ENCODE measurements around the gene ILKAP. TPM values are rescaled to one million over a fixed set of nuclear protein-coding genes. Genes with fewer than 3 reads are reported as not detected.

ILKAP gene
- total and polyA plus RNA-seq, 3 experiments from 2014 or later = 39.7 to 66.2 (median 61.9) TPM

DNA sequence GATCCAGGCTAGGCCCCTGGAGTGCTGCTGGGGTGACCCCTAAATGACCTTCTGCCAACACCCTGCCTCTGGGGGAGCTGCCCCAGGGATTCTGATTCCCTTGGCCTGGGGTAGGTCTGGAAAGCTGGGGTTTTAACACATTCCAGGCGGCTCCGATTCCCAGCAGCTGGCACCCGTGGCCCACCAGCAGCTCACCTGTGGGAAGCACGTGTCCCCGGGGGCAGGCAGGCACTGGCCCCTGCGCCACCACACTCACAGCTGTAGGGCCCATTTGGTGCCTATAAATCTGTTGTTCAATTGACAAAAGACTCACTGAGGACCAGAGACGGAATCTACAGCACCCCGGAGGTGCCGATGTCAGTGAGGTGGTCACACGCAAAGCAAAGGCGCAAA is 69.1 kb downstream of the ILKAP start:
- H3K4me1 ChIP-seq (ENCODE audit: insufficient read depth, low read length) = no peaks in the 10 kb centered on the region
- Mint-ChIP-seq H3K4me3 (no peak overlapping the region), H3K36me3 (no peaks in the 10 kb centered on the region), H3K4me1 (no peaks in the 10 kb centered on the region), H3K9me3 (no peaks in the 10 kb centered on the region), H3K27ac (no peak overlapping the region), H3K27me3 (peaks cover 0 to 3% of the 10 kb centered on the region in 2 donors)
- ChIA-PET CTCF (no interaction called here), POLR2A (no interaction called here)
- DNase-seq = peak in 1 of 5 donors; percentile 25
- no peak overlapping the region for H3K4me3 ChIP-seq (ENCODE audit: low read length)
- H3K9me3 ChIP-seq (ENCODE audit: low read length) = no peaks in the 10 kb centered on the region
- no peaks in the 10 kb centered on the region for H3K36me3 ChIP-seq (ENCODE audit: insufficient read depth, low read length)
- H3K27ac ChIP-seq (ENCODE audit: low read depth, low read length) = no peak overlapping the region
- H3K27me3 ChIP-seq (ENCODE audit: insufficient read depth, low read length, poor library complexity, severe bottlenecking) = no peaks in the 10 kb centered on the region

DNA sequence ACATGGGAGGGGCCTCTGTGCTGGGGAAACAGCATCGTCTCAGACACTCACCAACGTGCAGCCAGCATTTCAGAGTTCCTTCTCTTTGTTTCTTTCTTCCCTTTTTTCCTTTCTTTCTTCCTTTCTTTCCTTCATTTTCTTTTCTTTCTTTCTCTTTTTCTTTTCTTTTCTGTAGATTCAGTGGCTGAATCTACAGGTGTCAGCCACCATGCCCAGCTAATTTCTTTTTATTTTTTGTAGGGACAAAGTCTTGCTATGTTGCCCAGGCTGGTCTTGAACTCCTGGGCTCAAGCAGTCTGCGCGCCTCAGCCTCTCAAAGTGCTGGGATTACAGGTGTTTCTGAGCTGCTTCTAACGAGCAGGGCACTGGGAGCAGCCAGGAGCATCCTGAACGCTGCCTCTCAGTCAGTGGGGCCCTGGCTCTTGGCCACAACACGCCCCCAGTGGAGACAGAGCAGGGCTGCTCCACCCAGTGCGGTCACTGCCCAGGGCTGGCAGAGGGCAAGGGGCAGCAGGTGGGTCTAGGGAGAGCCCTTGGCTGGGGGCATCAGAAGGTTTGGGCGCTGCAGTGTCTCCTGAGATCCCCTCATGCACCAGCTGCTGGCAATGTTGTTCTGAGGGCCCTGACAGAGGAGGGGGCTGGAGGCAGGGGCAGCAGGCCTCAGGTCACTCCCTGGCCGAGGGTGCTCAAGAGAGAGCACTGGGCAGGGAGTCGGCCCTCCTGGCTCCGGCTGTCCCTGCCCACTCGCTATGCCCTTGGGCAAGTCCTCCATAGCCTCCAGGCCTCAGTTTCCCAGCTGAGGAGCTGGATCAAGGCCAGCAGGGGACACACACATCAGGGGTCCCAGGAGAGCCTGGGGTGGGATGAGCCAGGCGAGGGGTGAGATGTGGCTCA is 69.7 kb downstream of the ILKAP start:
- no peaks in the 10 kb centered on the region for H3K36me3 ChIP-seq (ENCODE audit: insufficient read depth, low read length)
- POLR2A ChIA-PET = no interaction called here

DNA sequence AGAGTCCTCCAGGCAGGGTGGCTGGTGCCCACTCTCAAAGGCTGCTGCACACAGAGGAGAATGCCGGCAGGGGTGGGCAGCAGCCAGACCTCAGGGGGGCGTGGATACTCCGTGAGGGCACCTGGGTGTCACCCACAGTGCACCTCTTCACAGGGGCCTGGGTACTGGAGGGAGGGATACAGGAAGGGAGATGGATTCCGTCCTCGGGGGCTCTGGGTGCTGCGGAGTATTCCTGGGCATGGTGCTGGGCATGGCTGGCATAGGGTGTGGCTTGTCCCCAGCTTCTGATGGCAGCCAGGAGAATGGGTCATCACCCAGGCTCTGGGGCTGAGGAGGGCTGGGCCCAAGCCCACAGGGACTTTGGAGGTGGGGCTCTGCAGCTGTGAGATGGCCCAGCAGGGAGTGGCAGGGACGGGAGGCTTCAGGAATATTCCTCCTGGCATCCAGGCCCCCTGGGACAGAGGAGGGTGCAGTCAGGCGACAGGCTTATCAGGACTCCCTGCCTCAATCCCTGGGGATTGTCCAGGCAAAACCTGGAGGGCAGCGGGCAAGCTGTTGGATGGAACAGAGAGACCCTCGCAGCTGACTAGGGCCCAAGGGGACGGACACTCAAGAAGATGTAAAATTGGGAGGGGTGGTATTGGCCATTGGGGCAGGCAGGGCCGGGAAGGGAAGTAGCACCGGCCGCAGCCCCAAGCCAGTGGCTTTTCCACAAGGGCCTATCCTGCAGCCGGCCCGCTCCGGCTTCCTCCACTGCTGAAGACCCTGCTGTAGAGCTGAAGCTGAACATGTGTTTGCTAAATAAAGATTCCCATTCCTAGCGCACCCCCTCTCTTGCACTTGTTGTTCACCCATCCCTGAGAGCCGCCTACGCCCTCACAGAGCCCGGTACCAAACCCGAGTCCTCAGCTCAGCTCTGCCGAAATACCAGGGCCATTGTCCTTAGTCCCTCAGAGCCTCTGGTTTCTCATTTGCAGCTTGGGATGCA is 70.7 kb downstream of the ILKAP start:
- CTCF ChIA-PET = no interaction called here
- Histone ChIP-seq H3K9me3 (ENCODE audit: low read length) (no peaks in the 10 kb centered on the region), H3K27ac (ENCODE audit: low read depth, low read length) (no peak overlapping the region), H3K4me1 (ENCODE audit: insufficient read depth, low read length) (no peaks in the 10 kb centered on the region), H3K36me3 (ENCODE audit: insufficient read depth, low read length) (no peaks in the 10 kb centered on the region), H3K4me3 (ENCODE audit: low read length) (no peak overlapping the region), H3K27me3 (ENCODE audit: insufficient read depth, low read length, poor library complexity, severe bottlenecking) (no peaks in the 10 kb centered on the region)
- POLR2A ChIA-PET = no interaction called here
- H3K4me3 Mint-ChIP-seq = no peak overlapping the region
- H3K36me3 Mint-ChIP-seq = no peaks in the 10 kb centered on the region
- H3K27me3 Mint-ChIP-seq = peaks cover 0 to 1% of the 10 kb centered on the region in 2 donors
- no peaks in the 10 kb centered on the region for H3K9me3 Mint-ChIP-seq
- no peaks in the 10 kb centered on the region for H3K4me1 Mint-ChIP-seq
- H3K27ac Mint-ChIP-seq = no peak overlapping the region
- peak in 1 of 5 donors; percentile 38 for DNase-seq

More for the DNA sequence above, 69.7 kb downstream of the ILKAP start:
- Mint-ChIP-seq H3K36me3 (no peaks in the 10 kb centered on the region), H3K27ac (no peak overlapping the region), H3K27me3 (peaks cover 0 to 3% of the 10 kb centered on the region in 2 donors), H3K9me3 (no peaks in the 10 kb centered on the region), H3K4me1 (no peaks in the 10 kb centered on the region), H3K4me3 (no peak overlapping the region)
- no peaks in the 10 kb centered on the region for H3K27me3 ChIP-seq (ENCODE audit: insufficient read depth, low read length, poor library complexity, severe bottlenecking)
- no peak overlapping the region for H3K4me3 ChIP-seq (ENCODE audit: low read length)
- H3K9me3 ChIP-seq (ENCODE audit: low read length) = no peaks in the 10 kb centered on the region
- CTCF ChIA-PET = no interaction called here
- no peaks in the 10 kb centered on the region for H3K4me1 ChIP-seq (ENCODE audit: insufficient read depth, low read length)
- DNase-seq = peak in 1 of 5 donors; percentile 19
- H3K27ac ChIP-seq (ENCODE audit: low read depth, low read length) = no peak overlapping the region

DNA sequence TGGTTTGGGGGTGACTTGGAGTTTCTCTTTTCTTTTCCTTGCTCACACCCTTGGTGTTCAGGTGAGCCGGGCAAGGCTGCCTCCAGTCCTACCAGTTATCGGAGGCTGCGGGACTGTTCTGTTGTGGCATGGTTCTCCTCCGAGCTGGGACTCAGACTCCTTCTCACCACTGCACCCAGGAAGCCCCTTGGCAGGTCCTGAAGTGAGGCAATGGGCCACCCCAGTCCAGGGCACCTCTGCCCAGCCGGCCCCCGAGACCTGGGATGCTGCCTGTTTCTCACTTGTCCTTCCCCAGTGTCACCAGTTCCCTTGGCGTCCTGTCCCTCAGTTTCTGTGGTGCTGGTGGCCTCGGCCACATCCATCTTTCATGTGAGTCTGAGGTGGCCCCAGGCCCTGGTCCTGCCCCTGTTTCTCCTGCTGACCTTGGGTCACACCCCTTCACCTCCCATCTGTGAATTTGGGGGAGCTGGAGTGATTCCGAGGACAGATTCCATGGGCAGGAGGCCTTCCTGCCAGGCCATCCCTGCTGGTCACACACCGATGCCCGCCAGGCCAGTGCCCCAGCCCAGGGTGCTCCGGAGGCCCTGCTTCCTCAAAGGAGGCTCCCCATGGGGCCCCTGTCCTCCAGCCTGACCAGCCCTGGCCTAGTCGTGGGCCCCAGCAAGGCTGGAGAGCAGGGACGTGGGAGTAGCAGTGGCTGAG is 71.6 kb downstream of the ILKAP start:
- Histone ChIP-seq H3K36me3 (ENCODE audit: insufficient read depth, low read length) (no peaks in the 10 kb centered on the region), H3K27me3 (ENCODE audit: insufficient read depth, low read length, poor library complexity, severe bottlenecking) (no peaks in the 10 kb centered on the region), H3K9me3 (ENCODE audit: low read length) (no peaks in the 10 kb centered on the region), H3K4me3 (ENCODE audit: low read length) (no peak overlapping the region), H3K27ac (ENCODE audit: low read depth, low read length) (no peak overlapping the region), H3K4me1 (ENCODE audit: insufficient read depth, low read length) (no peaks in the 10 kb centered on the region)
- ChIA-PET POLR2A (no interaction called here), CTCF (no interaction called here)
- DNase-seq = peak in 1 of 5 donors; percentile 44
- H3K36me3 Mint-ChIP-seq = no peaks in the 10 kb centered on the region
- peaks cover 0 to 1% of the 10 kb centered on the region in 2 donors for H3K27me3 Mint-ChIP-seq
- H3K9me3 Mint-ChIP-seq = no peaks in the 10 kb centered on the region
- H3K4me1 Mint-ChIP-seq = no peaks in the 10 kb centered on the region
- no peak overlapping the region for H3K27ac Mint-ChIP-seq
- no peak overlapping the region for H3K4me3 Mint-ChIP-seq

DNA sequence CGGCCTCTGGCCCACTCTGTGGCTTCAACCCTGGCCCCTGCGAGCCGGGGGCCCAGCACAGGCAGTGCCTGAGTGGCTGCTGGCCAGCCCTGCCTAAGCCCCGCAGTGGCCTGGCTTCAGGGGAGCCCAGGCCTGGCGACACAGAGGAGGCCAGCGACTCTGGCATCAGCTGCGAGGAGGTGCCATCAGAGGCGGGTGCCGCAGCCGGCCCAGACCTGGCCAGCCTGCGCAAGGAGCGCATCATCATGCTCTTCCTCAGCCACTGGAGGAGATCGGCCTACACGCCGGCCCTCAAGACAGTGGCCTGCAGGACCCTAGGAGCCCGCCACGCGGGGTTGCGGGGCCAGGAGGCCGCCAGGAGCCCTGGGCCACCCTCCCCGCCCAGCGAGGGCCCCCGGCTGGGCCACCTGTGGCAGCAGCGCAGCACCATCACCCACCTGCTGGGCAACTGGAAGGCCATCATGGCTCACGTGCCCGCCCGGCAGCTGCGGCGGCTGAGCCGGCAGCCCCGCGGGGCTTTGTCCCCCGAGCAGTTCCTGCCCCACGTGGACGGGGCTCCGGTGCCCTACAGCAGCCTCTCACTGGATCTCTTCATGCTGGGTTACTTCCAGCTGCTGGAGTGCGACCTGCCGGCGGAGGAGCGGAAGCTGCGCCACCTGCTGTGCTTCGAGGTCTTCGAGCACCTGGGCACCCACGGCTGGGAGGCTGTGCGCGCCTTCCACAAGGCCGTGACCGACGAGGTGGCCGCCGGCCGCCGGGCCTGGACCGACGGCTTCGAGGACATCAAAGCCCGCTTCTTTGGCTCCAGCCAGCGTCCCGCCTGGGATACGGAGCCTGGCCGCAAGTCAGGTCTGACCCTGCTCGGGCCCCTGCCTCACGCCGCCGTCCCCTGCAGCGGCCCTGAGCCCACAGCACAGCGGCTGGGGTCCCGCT is 72.5 kb downstream of the ILKAP start:
- H3K36me3 ChIP-seq (ENCODE audit: insufficient read depth, low read length) = no peaks in the 10 kb centered on the region
- Mint-ChIP-seq H3K27ac (no peak overlapping the region), H3K4me1 (no peaks in the 10 kb centered on the region), H3K27me3 (peaks cover 0 to 1% of the 10 kb centered on the region in 2 donors), H3K36me3 (no peaks in the 10 kb centered on the region), H3K9me3 (no peaks in the 10 kb centered on the region), H3K4me3 (no peak overlapping the region)
- H3K4me3 ChIP-seq (ENCODE audit: low read length) = no peak overlapping the region
- CTCF ChIA-PET = no interaction called here
- no peaks in the 10 kb centered on the region for H3K4me1 ChIP-seq (ENCODE audit: insufficient read depth, low read length)
- peak in 1 of 5 donors; percentile 43 for DNase-seq
- POLR2A ChIA-PET = no interaction called here
- H3K9me3 ChIP-seq (ENCODE audit: low read length) = no peaks in the 10 kb centered on the region
- H3K27ac ChIP-seq (ENCODE audit: low read depth, low read length) = no peak overlapping the region
- H3K27me3 ChIP-seq (ENCODE audit: insufficient read depth, low read length, poor library complexity, severe bottlenecking) = no peaks in the 10 kb centered on the region

DNA sequence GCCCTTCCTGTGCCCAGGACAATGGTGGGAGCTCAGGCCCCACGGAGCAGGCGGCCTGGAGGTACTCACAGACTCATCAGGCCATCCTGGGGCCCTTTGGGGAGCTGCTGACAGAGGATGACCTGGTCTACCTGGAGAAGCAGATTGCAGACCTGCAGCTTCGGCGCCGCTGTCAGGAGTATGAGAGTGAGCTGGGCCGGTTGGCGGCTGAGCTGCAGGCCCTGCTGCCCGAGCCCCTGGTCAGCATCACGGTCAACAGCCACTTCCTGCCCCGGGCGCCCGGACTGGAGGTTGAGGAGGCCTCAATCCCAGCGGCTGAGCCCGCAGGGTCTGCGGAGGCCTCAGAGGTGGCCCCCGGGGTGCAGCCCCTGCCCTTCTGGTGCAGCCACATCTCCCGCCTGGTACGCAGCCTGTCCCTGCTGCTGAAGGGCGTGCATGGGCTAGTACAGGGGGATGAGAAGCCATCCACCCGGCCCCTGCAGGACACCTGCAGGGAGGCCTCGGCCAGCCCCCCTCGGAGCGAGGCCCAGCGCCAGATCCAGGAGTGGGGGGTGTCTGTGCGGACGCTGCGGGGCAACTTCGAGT is 73.3 kb downstream of the ILKAP start:
- no peaks in the 10 kb centered on the region for H3K9me3 ChIP-seq (ENCODE audit: low read length)
- H3K36me3 ChIP-seq (ENCODE audit: insufficient read depth, low read length) = no peaks in the 10 kb centered on the region
- Mint-ChIP-seq H3K4me1 (no peaks in the 10 kb centered on the region), H3K27me3 (peaks cover 0 to 1% of the 10 kb centered on the region in 2 donors), H3K4me3 (no peak overlapping the region), H3K36me3 (no peaks in the 10 kb centered on the region), H3K9me3 (no peaks in the 10 kb centered on the region), H3K27ac (no peak overlapping the region)
- no peaks in the 10 kb centered on the region for H3K4me1 ChIP-seq (ENCODE audit: insufficient read depth, low read length)
- ChIA-PET POLR2A (no interaction called here), CTCF (no interaction called here)
- H3K27me3 ChIP-seq (ENCODE audit: insufficient read depth, low read length, poor library complexity, severe bottlenecking) = no peaks in the 10 kb centered on the region
- no peak overlapping the region for H3K4me3 ChIP-seq (ENCODE audit: low read length)
- no peak overlapping the region for H3K27ac ChIP-seq (ENCODE audit: low read depth, low read length)
- peak in 1 of 5 donors; percentile 43 for DNase-seq
